GM19025 (cell line): ENCODE measurements around the gene RAD1.
"Not testable (repeated sequence)": the region's sequence is repeated elsewhere in the genome, so short reads cannot be mapped to it uniquely, and the experiment has no call there.

ENCODE experiments used
- ATAC-seq: cut with Tn5 transposase; IDR thresholded peaks from one replicate; pipeline ENCODE4 v1.9.1; 2021; ENCODE audit warnings: mild to moderate bottlenecking, low read depth, moderate library complexity; ENCODE audit not compliant: unreplicated experiment

RAD1 gene, protein sequence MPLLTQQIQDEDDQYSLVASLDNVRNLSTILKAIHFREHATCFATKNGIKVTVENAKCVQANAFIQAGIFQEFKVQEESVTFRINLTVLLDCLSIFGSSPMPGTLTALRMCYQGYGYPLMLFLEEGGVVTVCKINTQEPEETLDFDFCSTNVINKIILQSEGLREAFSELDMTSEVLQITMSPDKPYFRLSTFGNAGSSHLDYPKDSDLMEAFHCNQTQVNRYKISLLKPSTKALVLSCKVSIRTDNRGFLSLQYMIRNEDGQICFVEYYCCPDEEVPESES

GRCh38 chr5:34915139-34915855 is at the start of gene RAD1, which contains the start of gene BRIX1:
Gene RAD1, minus strand, starts transcription at chr5:34915504. Its CDS starts 612 bp downstream, at chr5:34914892.
Gene BRIX1, plus strand, starts transcription at chr5:34915711. Its CDS starts 28 bp downstream, at chr5:34915739.
- ATAC-seq, result peak; percentile 99

DNA sequence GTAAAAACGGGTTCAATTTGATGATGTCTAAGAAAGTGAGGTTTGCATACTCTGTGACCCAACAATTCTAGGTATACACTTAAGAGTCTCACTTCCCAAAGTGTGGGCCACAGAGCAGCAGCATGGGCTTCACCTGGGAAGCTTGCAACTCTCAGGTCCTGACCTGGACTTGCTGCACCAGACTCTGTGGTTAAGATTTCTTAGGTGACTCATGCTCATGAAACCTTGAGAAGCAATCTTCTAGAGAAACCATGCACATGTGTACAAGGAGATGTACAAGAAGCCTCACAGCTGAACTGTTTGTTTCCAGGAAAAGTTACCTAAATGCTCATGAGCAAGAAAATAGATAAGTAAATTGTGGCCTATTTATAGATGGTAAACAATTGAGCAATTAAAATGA is 44.0 kb upstream of the RAD1 start:
- peak; percentile 73 for ATAC-seq

GRCh38 chr5:34957857-34958690 is 42.8 kb upstream of the RAD1 start:
- no peak for ATAC-seq

GRCh38 chr5:34957321-34957720 is 42.0 kb upstream of the RAD1 start:
- no peak for ATAC-seq

GRCh38 chr5:34944460-34945047 is 29.2 kb upstream of the RAD1 start:
- ATAC-seq, result no peak

- ATAC-seq, result no peak
These were observed 28.7 kb upstream of the RAD1 start for GRCh38 chr5:34944044-34944443.

- no peak for ATAC-seq
These were observed 26.6 kb upstream of the RAD1 start for GRCh38 chr5:34941936-34942335.

DNA sequence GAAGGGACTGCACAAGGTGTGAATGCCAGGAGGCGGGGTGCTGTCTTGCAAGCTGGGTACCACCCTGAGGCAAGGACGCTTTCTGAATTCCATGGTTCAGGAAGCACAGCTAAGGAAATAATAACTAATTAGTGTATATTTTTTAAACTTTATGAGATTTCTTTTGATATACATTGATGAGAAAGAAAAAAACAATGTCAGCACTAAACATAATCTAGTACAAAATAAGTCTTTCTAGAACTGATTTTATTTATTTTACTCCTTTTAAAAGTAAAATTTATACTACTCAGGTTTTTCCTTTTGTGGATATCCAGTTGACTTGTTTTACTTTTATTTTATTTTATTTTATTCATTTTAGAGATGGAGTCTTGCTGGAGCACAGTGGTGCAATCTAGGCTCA is 17.6 kb upstream of the RAD1 start:
- no peak for ATAC-seq

DNA sequence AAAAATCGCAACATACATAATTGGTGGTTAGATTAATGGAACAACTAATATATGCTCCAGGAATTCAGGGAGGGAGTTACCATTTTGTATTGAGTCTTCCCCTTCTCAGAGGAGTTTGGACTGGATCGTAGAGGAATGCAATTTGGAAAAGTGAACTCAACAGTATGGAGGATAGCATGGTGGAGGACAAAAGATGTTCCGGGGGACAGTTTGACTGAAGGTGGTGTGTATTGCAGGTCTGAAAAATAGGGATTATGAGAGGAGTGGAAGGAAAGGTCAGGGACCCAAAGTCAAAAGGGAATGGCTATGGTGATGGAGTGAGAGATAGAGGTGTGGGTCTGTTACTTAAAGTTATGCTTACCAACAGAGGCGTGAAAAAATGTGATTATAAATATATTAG is 15.6 kb upstream of the RAD1 start:
- no peak for ATAC-seq

DNA sequence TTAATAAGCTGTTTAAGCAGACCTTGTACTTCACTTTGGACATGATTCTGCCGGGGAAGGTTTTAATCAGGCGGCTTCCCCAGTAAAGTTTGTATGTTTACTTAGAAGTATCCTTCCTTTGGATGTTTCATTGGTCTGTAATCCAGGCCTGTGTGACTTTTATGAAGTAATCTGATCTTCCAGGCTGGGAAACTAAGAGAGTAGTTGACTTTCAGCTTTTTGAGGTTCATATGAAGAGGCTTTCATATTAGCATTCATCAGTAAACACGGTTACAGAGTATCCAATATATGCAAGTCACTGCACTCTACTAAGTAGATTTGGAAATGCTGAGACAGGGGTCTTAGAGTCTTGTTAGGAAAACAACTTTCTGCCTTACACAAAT is 15.1 kb upstream of the RAD1 start:
- no peak for ATAC-seq

- ATAC-seq, result peak; percentile 72
These were observed 14.6 kb upstream of the RAD1 start for GRCh38 chr5:34929720-34930461.

DNA sequence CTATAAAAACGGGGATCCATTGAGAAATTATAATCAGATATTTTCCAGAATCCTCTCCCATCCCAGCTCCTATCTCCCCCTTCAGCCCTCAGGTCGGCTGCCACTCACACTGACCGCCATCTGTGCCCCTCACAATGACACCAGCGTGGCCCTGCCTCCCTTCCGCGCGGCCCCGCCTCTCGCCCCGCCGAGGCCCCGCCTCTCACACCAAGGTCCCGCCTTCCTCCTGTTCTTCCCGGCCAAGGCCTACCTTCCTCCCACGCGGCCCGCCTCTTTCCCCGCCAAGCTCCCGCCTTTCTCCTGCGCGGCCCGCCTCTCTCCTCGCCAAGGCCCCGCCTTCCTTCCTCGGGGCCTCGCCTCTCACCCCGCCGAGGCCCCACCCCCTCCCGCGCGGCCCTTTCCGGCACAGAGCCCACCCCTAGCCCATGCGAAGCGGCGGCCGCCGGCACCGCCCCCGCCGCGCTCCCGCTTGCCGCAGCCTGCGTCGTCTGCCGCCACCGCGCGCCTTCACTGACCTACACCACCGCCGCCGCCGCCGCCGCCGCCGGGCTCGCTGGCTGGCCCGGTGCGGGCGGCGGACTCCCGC is 13.9 kb upstream of the RAD1 start, which contains the start of gene DNAJC21:
Gene DNAJC21 (plus strand): TSS at position 426 of the 586 bp plus-strand sequence. CDS start 261 bp downstream, outside the sequence.
- peak; percentile 85 for ATAC-seq

DNA sequence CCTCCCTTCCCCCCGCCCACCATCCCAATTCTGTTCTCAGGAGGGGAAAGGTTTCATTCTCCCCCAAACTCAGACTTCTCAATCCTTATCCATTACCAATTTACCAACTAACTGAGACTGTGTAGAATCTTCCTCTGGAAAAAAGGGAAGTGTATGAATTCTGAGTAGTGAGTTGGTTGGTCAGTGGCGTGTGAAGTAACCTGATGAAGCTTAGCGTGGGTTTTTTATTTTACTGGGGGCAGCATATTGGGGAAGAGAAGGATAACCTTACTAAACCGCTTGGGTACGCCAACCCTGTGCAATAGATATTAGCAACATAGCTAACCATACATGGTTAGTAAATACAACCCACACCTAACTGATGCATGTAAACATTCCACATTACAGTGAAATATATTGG is 13.0 kb upstream of the RAD1 start:
- ATAC-seq, result no peak

DNA sequence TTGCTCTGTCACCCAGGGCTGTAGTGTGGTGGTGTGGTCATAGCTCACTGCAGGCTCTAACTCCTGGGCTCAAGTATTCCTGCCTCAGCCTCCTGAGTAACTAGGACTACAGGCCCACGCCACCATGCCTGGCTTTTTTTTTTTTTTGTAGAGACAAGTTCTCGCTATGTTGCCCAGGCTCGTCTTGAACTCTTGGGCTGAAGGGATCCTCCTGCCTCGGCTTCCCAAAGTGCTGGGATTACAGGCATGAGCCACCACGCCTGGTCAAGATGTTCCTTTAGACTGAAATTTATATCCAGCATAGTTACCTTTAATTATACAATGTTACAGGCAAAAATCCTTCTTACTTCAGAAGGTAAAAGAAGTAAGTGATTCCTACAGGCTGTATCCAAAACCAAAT is 12.5 kb upstream of the RAD1 start:
- ATAC-seq, result no peak

- no peak for ATAC-seq
These were observed 11.1 kb upstream of the RAD1 start for GRCh38 chr5:34926318-34926888.

DNA sequence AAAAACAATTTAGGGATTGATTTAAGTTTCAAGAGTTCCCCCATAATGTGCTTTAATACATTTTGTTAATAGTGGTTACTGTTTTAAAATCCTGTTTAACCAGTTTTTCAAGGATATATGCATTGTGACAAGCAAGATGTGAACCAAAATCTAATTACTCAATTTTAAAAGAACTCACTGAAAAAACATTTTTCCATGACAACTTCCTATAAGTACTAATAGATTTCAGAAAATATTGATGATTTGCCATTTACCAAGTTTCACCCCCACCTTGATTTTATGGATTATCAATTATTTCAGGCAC is 9.1 kb upstream of the RAD1 start:
- ATAC-seq, result no peak

GRCh38 chr5:34923694-34924461 is 8.6 kb upstream of the RAD1 start:
- ATAC-seq, result peak; percentile 60

DNA sequence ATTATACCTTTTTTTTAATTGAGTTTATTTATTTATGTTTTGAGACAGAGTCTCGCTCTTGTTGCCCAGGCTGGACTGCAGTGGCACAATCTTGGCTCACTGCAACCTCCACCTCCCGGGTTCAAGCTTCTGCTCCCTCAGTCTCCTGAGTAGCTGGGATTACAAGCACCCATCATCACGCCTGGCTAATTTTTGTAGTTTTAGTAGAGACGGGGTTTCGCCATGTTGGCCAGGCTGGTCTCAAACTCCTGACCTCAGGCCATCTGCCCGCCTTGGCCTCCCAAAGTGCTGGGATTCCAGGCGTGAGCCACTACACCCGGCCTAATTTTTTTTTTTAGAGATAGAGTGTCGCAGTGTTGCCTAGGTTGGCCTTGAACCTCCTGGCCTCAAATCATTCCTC is 8.0 kb upstream of the RAD1 start:
- not testable (repeated sequence) for ATAC-seq

GRCh38 chr5:34919077-34919476 is 3.8 kb upstream of the RAD1 start:
- no peak for ATAC-seq
